Stomach (tissue), 4 donors: Measurements from ENCODE around the gene TRPM1.

Experiments used
- CTCF ChIP-seq, 7 experiments: fragments of 450-650 bp in 4 of 7; fragments of 200-600 bp in 3 of 7; sonication (generic) in 3 of 7; IDR thresholded peaks; one replicate each; pipeline ENCODE4 v1.5.1; 2016 to 2019; ENCODE audit warnings: antibody characterized with exemption in 7 of 7, control low read depth in 2 of 7, mild to moderate bottlenecking in 1 of 7
- POLR2A ChIP-seq, 4 donors: fragments of 450-650 bp; IDR thresholded peaks; one replicate each; pipeline ENCODE4 v1.6.1; 2016; ENCODE audit warnings: antibody characterized with exemption in 4 of 4, control low read depth in 2 of 4, mild to moderate bottlenecking in 1 of 4, moderate library complexity in 1 of 4
- POLR2AphosphoS5 ChIP-seq, 3 donors: sonication (generic); formaldehyde crosslinking; IDR thresholded peaks; one replicate each; pipeline ENCODE4 v1.6.1; 2016; ENCODE audit warnings: antibody characterized with exemption in 3 of 3

- no peak for TF ChIP-seq POLR2AphosphoS5 (IDR thresholded peaks at IDR 0.05)
- no peak for TF ChIP-seq CTCF (IDR thresholded peaks at IDR 0.05)
- TF ChIP-seq POLR2A (IDR thresholded peaks at IDR 0.05) = no peak
Observed at GRCh38 chr15:31012455-31012854, 89.1 kb downstream of the TRPM1 start.
